ENCODE data around the gene GTF3C4.

GRCh38 chr9:132669698-132670456 is 387 bp upstream of the GTF3C4 start, which contains the start of gene DDX31:
- TF ChIP-seq, protein P1, sequence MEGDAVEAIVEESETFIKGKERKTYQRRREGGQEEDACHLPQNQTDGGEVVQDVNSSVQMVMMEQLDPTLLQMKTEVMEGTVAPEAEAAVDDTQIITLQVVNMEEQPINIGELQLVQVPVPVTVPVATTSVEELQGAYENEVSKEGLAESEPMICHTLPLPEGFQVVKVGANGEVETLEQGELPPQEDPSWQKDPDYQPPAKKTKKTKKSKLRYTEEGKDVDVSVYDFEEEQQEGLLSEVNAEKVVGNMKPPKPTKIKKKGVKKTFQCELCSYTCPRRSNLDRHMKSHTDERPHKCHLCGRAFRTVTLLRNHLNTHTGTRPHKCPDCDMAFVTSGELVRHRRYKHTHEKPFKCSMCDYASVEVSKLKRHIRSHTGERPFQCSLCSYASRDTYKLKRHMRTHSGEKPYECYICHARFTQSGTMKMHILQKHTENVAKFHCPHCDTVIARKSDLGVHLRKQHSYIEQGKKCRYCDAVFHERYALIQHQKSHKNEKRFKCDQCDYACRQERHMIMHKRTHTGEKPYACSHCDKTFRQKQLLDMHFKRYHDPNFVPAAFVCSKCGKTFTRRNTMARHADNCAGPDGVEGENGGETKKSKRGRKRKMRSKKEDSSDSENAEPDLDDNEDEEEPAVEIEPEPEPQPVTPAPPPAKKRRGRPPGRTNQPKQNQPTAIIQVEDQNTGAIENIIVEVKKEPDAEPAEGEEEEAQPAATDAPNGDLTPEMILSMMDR (IDR thresholded peaks at IDR 0.05; ENCODE audit: insufficient read depth, low read length) = no peak
- no peak for TF ChIP-seq REST (IDR thresholded peaks at IDR 0.05; ENCODE audit: insufficient replicate concordance, low read depth)
- peak; percentile 83; the same call in 1 of the 2 replicates for TF ChIP-seq POLR2AphosphoS5 (IDR thresholded peaks at IDR 0.05; ENCODE audit: low read depth)

Measured in HL-60 (cell line).